SK-N-SH (cell line): ENCODE measurements around the gene KCNJ10.

ENCODE experiments used
- CTCF ChIP-seq: fragments of 200-600 bp; sonication (generic); IDR thresholded peaks from 2 replicates; pipeline ENCODE4 v1.6.1; 2017; ENCODE audit warnings: antibody characterized with exemption, mild to moderate bottlenecking, moderate library complexity
- FOSL2 ChIP-seq: IDR thresholded peaks from 2 replicates; pipeline ENCODE4 v1.4.0; 2012; ENCODE audit warnings: low read depth, mild to moderate bottlenecking, moderate library complexity, borderline replicate concordance
- GABPA ChIP-seq: IDR thresholded peaks from 2 replicates; pipeline ENCODE4 v1.4.0; 2012; ENCODE audit warnings: low read depth, mild to moderate bottlenecking
- JUND ChIP-seq: IDR thresholded peaks from 2 replicates; pipeline ENCODE4 v1.4.0; 2012
- PBX3 ChIP-seq: IDR thresholded peaks from 2 replicates; pipeline ENCODE4; 2012
- RCOR1 ChIP-seq: fragments of 150-350 bp; IDR thresholded peaks from 2 replicates; pipeline ENCODE4 v1.6.1; 2017; ENCODE audit warnings: antibody characterized with exemption, low read length
- SIN3A ChIP-seq: IDR thresholded peaks from 2 replicates; pipeline ENCODE4 v1.6.1; 2012; ENCODE audit warnings: low read depth, mild to moderate bottlenecking, low read length, moderate library complexity, borderline replicate concordance
- TAF1 ChIP-seq: IDR thresholded peaks from 2 replicates; pipeline ENCODE4 v1.6.1; 2012; ENCODE audit warnings: low read depth, mild to moderate bottlenecking, low read length, moderate library complexity, borderline replicate concordance
- ZBTB33 ChIP-seq: IDR thresholded peaks from 2 replicates; pipeline ENCODE4 v1.4.0; 2012; ENCODE audit warnings: low read depth, borderline replicate concordance

DNA sequence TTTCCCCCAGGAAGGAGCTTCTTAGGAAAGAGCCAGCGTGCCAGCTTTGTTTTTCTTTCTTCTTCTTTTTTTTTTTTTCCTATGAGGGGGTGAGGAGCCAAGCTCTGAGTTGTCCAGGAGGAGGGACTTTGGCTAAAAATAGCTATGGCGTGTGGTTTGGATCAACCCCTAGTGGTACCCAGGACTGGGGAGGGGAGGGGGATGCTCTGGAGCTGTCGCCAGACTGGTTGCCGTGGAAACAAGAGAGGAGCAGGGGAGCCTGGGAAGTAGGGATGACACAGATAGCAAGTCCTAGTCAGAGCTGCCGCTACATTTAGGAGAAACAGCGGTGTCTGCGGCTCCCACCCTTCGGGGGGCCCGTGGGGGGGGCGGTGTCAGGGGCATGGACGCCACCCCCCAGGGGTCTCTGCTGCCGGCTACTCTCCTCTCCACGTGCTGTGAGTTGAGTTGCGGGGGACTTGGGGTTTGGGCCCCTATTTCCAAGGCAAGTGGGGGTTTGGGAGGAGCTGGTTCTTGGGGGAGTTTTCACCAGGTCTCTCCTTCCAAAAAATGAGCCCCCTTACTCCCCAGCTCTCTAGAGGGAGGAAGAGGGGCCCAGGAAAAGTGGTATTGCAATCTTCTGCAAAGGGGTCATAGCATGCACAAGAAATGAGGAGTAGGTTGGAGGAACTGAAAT is 11.4 kb upstream of the KCNJ10 start, which contains the start of gene KCNJ9:
- TF ChIP-seq SIN3A (no peak), PBX3 (no peak), CTCF (no peak), GABPA (no peak), ZBTB33 (no peak), TAF1 (no peak), FOSL2 (no peak), RCOR1 (no peak), JUND (no peak)
